ENCODE data around the gene PDE9A. TPM values are rescaled to one million over a fixed set of nuclear protein-coding genes. Genes with fewer than 3 reads are reported as not detected.

The PDE9A gene
- total and polyA plus RNA-seq, 2 of the 4 experiments (the other 2 are of a cell fraction) = 0.89 to 0.90 TPM

DNA sequence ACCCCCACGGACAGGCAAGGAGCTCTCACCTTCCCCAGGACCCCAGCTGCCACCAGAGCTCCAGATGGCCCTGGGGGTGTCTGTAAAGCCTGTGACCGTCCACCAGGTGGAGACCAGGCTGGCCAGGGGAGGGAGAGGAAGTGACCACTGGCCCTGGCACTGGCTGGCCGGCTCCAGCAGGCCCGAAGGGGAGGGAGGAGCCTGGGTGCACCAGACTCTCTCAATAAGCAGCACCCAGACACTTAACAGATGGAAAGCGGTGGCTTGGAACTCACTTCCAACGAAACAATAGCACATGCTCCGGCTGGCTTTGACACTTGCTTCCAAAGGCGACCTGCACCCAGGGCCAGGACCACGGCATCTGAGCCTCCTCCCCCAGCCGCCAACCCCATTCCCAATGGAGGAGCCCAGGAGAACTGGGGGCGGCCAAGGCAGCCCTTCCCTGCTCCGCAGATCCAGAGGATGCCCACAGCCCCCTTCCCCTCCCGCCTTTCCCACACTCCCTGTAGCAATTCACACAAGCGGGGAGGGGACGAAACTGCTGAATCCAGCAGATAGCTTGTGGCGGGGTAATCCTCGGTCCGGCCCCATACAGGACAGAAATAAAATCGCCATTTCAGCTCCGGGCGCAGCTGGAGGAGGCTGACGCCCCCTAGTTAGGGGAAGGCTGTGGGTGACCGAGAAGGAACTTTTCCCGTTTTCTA, 742 bp upstream of the PDE9A start:
- ChIA-PET CTCF (interaction anchor here (1.2 kb wide), 1 partner anchor 10 kb away, joined by 5 read pairs; no protein-coding TSS in a partner anchor), POLR2A (ENCODE audit: unreplicated experiment) (no interaction called here)
- TF ChIP-seq, protein P1, sequence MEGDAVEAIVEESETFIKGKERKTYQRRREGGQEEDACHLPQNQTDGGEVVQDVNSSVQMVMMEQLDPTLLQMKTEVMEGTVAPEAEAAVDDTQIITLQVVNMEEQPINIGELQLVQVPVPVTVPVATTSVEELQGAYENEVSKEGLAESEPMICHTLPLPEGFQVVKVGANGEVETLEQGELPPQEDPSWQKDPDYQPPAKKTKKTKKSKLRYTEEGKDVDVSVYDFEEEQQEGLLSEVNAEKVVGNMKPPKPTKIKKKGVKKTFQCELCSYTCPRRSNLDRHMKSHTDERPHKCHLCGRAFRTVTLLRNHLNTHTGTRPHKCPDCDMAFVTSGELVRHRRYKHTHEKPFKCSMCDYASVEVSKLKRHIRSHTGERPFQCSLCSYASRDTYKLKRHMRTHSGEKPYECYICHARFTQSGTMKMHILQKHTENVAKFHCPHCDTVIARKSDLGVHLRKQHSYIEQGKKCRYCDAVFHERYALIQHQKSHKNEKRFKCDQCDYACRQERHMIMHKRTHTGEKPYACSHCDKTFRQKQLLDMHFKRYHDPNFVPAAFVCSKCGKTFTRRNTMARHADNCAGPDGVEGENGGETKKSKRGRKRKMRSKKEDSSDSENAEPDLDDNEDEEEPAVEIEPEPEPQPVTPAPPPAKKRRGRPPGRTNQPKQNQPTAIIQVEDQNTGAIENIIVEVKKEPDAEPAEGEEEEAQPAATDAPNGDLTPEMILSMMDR (conservative IDR thresholded peaks at IDR 0.05; ENCODE audit: low read depth, low read length) = peak; percentile 35; the same call in 1 of the 2 replicates
- TF ChIP-seq NFE2L2 (IDR thresholded peaks at IDR 0.05; ENCODE audit: low read depth, low read length) (no peak), RAD21 (IDR thresholded peaks at IDR 0.05; ENCODE audit: low read length) (peak; percentile 44), RCOR1 (IDR thresholded peaks at IDR 0.05; ENCODE audit: insufficient replicate concordance, low read length) (no peak), SMC3 (IDR thresholded peaks at IDR 0.05; ENCODE audit: low read depth, low read length) (peak; percentile 43; the same call in 1 of the 2 replicates), MAZ (IDR thresholded peaks at IDR 0.05; ENCODE audit: borderline replicate concordance, low read depth, low read length) (no peak)
- Histone ChIP-seq H4K91ac (ENCODE audit: insufficient read depth, low read depth, low read length) (no peak overlapping the region), H3K79me1 (ENCODE audit: low read depth in 1 of 2, low read length in 2 of 2) (no peaks in the 10 kb centered on the region), H3K23ac (ENCODE audit: low read depth, low read length) (no peak overlapping the region), H3K9ac (ENCODE audit: low read depth, low read length) (no peak overlapping the region), H4K8ac (ENCODE audit: low read depth in 2 of 2, low read length in 2 of 2) (no peak overlapping the region), H3K4ac (ENCODE audit: low read depth, low read length) (no peak overlapping the region), H3K4me1 (ENCODE audit: control insufficient read depth, insufficient read depth, low read length) (peaks cover 2% of the 10 kb centered on the region; the same call in 1 of the 2 replicates), H3K9me3 (ENCODE audit: control insufficient read depth, insufficient read depth, low read length) (no peaks in the 10 kb centered on the region), H3K36me3 (ENCODE audit: control insufficient read depth, insufficient read depth, low read length) (no peaks in the 10 kb centered on the region), H3K56ac (ENCODE audit: extremely low read depth, insufficient read depth, low read length) (no peak overlapping the region), H2BK120ac (ENCODE audit: low read depth, low read length) (no peak overlapping the region), H2AFZ (replicated peaks; ENCODE audit: low read length, poor library complexity) (peak overlapping the region; percentile 71), H3K9me1 (ENCODE audit: insufficient read depth, low read length) (0 out of 2 replicates have a peak, but pooled peaks cover 3% of the 10 kb centered on the region), H3K27me3 (ENCODE audit: control insufficient read depth, insufficient read depth, low read length) (peaks cover 28% of the 10 kb centered on the region), H3K14ac (replicated peaks; ENCODE audit: low read depth, low read length) (no peak overlapping the region), H3K4me2 (ENCODE audit: low read depth, low read length) (peak overlapping the region; percentile 64; the same call in 1 of the 2 replicates), H2AK9ac (replicated peaks; ENCODE audit: low read depth, low read length, poor library complexity) (no peak overlapping the region), H2BK5ac (ENCODE audit: low read depth, low read length, poor library complexity, severe bottlenecking) (no peak overlapping the region), H2AK5ac (ENCODE audit: low read depth, low read length) (no peak overlapping the region), H4K20me1 (ENCODE audit: insufficient read depth, low read length) (peaks cover 2% of the 10 kb centered on the region), H3K18ac (ENCODE audit: low read depth, low read length) (no peak overlapping the region; the same call in 1 of the 2 replicates), H2BK15ac (ENCODE audit: low read depth, low read length) (no peak overlapping the region; the same call in 2 of the 3 replicates), H3K27ac (ENCODE audit: insufficient read depth, low read length) (no peak overlapping the region), H3K4me3 (ENCODE audit: insufficient read depth, low read depth, low read length) (peak overlapping the region; percentile 39; the same call in 1 of the 2 replicates), H2BK20ac (ENCODE audit: low read depth, low read length) (no peak overlapping the region), H4K5ac (ENCODE audit: low read depth, low read length) (no peak overlapping the region; the same call in 1 of the 2 replicates)
- in situ Hi-C loops (cut with MboI; ENCODE audit: low sequenced_read_pairs) (no loop called here), dilution Hi-C loops (cut with HindIII; ENCODE audit: low sequenced_read_pairs, unreplicated experiment) (no loop called here), intact Hi-C loops (cut with micrococcal nuclease) (loop anchor here (10.0 kb wide), 1 partner anchor 162 kb away; no protein-coding TSS in a partner anchor)
- BruUV-seq (replicated peaks) = no TSS peak
- peak; percentile 60 for ATAC-seq (ENCODE audit: low read depth)
- DNase-seq = peak; percentile 31
- 7% methylated on average over 8 of the region's 24 CpGs; no CpG with 5 or more reads in 1 of the 2 experiments for WGBS, 2 experiments (ENCODE audit: extremely low coverage in 2 of 2, insufficient read length in 1 of 2)
